Stimulated activated CD4-positive, alpha-beta T cell treated with anti-CD3 and anti-CD28 coated beads, Interleukin-12 subunit alpha, Interleukin-12 subunit beta, amount 100 ng/mL, for 48 hours (primary cell): ENCODE measurements around the gene AMT.
A peak's percentile ranks its signal among the peaks of the same experiment; 100 is the strongest.

Experiments used
- DNase-seq, 3 donors: peaks; one replicate each; pipeline ENCODE4 v3.0.0-alpha.2; 2020; ENCODE audit warnings: low read depth in 2 of 3, low spot score in 1 of 3

AMT gene

DNA sequence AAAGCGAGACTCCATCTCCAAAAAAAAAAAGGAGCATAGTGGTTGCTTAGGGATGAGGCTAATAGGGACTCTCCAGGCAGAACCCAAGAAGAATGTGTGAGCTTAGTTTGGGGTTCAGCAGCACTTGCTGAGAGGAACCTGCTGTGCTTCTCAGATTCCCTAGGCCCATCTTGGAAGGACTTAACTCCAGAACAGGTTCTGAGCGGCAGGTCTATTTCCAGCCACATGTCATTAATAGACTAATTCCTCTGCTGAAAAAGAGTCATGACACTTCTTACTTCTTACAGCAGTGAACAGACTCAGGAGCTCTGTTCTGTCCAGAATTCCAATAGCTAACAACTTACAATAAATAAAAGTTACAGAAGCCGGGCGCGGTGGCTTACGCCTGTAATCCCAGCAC is 33.0 kb downstream of the AMT start:
- DNase-seq, result no peak

GRCh38 chr3:49388289-49388820 is 33.9 kb downstream of the AMT start:
- no peak for DNase-seq

- DNase-seq, result no peak
Observed at GRCh38 chr3:49387721-49388120, 34.6 kb downstream of the AMT start.

DNA sequence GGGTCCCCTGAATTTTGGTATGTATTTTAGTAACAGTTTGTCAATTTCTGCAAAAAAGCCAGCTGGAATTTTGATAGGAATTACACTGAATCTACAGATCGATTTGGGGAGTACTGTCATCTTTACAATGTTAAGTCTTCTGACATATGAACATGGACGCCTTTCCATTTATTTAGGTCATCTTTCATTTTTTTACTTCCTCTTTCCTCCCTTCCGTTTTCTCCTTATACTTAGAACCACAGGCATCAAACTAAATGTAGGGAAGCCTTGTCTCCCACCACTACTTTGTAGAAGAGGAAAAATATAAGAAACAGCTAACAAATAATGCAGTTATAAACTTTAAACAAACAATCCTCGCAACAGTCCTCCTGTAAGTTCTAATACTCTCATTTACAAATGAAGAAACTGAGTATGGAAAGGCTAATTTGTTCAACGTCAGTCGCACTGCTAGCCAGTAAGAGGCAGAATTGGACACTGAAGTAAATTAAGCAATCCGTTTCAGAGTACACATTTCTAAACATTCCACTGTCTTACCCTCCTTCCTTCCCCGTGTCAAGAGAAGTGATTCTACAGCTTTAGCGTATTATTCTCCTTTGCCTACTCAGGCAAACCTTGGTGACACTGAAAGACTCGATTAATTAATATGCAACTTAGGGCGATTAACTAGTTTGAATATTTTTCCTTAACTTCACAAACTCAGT is 36.1 kb downstream of the AMT start:
- no peak for DNase-seq

- DNase-seq, result no peak
Observed at GRCh38 chr3:49385617-49386016, 36.7 kb downstream of the AMT start.

- DNase-seq, result no peak
Observed at GRCh38 chr3:49383387-49383786, 38.9 kb downstream of the AMT start.

DNA sequence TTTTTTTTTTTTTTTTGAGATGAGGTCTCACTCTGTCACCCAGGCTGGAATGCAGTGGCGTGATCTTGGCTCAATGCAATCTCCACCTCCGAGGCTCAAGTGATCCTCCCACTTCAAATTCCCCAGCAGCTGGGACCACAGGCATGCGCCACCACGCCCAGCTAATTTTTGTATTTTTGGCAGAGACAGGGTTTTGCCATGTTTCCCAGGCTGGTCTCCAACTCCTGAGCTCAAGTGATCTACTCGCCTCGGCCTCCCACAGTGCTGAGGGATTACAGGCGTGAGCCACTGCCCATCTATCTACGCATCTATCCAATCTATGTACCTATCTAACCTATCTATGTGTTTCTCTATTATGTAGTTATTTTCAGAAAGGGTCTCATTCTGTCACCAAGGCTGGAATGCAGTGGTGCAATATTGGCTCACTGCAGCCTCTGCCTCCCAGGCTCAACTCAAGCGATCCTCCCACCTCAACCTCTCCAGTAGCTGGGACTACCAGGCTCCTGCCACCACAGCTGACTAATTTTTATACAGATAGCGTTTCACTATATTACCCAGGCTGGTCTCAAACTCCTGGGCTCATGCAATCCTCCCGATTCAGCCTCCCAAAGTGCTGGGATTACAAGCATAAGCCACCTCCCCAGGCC is 43.9 kb downstream of the AMT start:
- no peak for DNase-seq

DNA sequence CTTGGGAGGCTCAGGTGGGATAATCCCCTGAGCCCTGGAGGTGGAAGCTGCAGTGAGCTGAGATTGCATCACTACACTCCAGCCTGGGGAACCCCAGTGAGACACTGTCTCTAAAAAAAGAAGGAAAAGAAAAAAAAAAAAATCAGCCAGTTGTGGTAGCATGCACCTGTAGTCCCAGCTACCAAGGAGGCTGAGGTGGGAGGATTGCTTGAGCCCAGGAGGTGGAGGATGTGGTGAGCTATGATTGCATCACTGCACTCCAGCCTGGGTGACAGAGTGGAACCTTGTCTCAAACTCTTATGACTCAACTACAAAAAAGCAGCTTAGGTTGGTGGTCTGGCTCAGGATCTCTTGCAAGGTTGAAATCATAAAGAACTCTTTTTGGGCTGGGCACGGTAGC is 44.8 kb downstream of the AMT start:
- DNase-seq, result peak; percentile 13 to 52 (median 36)

- no peak for DNase-seq
Observed at GRCh38 chr3:49371946-49372345, 50.3 kb downstream of the AMT start.

DNA sequence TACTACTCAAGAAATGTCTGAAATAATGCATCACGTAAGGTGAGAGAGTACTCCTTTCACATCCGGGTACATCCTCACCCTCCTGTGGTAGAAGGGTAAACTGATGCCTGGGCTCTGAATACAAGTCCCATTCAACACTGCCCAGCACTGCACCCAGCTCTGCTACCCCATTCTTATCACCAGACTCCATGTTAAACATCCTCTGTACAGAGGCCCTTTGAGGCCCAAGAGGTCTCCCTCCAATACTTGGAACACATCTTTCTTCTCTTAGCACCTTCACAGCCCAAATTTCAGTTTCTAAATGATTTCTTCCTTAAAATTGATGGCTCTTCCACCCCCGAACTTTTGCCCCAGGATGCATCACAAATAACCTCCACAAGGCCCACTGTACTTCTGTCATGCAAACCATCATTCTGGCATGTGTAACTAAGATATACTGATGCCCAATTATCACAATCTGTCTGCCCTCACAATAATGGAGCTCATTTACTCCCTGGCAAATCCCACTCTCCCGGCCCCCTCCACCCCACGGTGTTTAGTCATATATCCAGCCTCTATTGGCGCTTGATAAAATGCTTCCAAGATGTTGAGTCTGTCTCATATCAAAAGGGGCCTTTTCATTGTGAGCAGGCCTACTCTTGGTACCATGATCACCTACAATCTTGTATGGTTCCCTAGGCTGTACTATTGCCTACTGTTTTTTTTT is 51.5 kb downstream of the AMT start:
- DNase-seq, result no peak
